HG02798 (cell line): ENCODE results near the gene LTBP4.

Experiments used
- ATAC-seq: cut with Tn5 transposase; IDR thresholded peaks from one replicate; pipeline ENCODE4 v1.9.1; 2021; ENCODE audit warnings: mild to moderate bottlenecking; ENCODE audit not compliant: unreplicated experiment, poor library complexity

The LTBP4 gene

DNA sequence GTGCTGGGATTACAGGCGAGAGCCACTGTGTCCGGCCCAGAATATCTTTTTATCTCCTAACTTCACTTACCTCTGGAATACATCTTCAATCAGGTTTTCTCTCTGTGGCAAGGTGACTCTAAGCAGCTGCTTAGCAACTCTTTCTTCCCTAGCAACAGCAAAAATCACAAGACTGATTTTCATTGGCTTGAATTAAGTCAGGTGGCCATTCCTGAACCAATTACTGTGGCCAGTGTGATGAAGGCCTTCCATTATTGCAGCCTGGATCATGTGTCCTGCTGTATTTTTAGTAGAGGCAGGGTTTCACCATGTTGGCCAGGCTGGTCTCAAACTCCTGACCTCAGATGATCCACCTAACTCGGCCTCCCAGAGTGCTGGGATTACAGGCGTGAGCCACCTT, 9.0 kb upstream of the LTBP4 start:
- no peak for ATAC-seq

DNA sequence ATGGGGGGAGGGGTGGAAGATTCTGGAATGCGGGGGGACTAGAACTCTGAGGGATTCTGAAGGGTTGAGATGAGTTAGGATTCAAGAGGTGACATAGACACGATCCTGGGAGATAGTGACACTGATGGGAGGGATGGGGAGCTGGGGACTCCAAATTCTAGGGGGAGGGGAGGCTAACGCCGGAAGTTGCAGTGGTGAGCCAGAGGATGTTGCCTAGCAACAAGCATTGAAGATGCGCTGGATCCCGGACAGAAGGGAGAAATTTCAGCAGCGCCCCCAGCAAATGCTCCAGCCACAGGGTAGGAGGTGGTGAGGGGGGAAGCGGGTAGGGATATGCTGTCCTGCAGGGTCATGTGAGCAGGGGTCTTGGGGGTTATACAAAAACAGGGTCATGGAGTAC, 6.9 kb upstream of the LTBP4 start:
- no peak for ATAC-seq

DNA sequence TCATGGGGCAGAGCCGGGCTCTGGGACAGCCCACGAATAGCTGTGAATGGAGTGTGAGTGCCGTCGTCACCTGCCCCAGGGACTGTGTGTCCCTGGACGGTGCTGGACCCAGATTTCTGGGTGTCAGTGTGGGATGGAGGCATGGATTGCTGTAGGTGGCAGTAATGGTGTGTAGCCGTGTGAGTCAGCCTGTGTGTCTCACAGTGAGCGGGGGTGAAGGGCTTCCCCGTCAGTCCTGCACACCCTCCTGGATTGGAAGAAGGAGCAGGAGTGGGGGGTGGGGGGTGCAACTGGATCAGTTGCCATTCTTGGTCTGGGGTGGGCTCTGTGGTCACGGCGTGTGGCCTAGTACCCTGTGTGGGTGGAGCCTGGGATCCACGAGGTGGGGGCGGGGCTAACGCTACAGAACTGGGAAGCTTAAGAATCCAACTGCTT, 6.5 kb upstream of the LTBP4 start:
- no peak for ATAC-seq

DNA sequence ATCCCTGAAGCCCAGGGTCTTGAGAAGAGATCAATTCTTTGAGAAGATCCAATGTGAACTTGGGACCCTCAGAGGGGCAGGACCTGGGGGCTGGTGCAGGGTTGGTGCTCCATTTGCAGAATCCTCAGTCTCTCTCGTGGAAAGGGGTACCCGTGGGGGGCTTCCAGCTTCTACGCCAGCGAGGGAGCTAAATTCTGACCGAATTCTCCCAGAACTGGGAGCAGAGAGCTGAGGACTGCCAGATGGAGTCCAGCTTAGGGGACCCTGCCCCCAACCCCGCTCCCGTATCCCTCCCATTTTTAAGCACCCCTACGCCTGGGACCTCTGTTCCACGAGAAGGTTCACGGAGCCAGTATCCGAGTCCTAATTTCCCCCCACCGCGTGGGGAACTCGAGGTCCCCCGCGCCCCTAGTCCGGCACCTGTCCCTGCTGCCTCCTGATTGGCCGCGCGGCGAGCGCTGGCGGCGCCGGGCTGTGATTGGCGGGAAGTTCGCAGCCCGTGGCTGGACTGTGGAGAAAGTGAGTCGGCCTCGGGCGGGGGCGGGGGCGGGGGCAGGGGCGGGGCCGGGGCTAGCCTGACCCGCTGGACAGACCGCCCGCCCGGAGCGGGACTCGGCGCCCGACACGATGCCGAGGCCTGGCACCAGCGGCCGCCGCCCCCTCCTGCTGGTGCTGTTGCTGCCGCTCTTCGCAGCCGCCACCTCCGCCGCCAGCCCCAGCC, 4.4 kb upstream of the LTBP4 start:
- ATAC-seq, result no peak

DNA sequence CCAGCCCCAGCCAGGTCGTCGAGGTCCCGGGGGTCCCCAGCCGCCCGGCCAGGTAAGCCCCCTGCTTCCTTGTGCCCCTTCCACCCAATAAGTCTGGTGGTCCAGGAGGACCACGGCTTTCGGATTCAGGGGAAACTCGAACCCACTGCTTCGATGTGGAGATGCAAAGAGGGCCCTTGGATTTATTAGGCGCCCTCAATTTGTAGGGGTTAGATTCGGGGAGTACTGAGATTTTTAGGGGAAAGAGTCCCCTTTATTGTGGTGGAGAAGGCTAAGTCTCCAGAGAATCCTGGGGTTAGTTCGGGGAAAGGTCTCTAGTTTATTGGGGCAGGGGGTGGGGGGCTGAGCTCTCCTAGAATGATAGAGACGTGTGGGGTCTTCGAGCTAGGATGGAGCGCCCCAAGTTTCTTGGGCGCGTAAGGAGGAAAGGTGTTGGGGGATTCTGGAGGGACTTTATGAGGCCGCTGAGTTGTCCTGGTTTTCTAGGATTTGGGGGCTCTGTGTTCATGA, 3.8 kb upstream of the LTBP4 start:
- ATAC-seq, result no peak

DNA sequence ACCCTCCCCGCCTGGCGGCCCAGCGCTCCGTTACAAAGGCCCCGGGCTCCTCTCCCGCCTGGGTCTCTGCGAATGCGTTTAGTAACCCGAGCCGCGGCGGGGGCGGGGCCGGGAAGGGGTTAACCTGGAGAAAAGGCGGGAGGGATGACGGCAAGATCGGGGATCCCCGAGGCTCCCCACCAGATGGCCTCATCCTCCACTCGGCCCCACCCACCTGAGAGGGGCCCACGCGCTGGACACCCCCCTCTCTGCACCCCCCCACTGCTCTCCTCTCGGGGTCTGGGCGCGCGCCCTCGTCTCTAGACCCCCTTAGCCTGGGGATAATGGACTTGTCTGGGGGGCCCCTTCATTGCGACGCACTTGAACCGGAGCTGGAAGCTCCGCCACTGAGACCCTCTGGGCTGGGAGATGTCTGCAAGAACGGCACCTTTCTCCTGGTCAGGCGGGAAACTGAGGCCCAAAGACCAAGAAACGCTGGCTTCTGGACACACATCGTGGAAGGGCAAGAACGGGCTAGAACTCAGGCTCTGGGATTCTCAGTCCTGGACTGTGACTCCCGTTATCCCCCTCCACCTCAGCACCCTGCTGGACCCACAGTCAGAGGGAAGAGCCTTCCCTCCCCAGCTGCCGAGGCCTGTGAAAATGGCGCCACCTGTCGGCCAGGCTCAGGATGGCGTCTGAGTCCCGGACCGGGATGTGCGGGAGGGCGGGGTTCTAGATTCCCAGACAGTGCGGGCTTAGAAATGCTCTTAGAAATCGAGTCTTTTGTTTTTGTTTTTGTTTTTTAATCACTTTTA, 2.9 kb upstream of the LTBP4 start:
- peak; percentile 54 for ATAC-seq

DNA sequence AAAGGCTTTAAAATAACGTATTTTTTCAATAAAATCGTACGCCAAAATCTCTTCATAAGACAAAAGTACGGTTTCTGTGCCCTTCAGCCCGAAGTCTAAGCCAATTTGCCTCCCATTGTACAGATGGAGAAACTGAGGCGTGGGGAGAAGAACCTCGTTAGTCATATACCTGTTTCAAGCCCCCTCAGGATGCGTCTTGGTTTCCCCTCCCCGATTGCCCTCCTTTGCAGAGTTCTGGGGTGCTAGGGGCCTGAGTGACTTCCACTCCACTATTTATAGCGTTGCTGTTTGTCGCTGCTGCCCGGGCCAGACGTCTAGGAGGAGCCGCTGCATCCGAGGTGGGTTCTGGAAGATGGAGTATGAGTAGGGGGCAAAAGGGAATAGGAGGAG, 2.3 kb upstream of the LTBP4 start:
- no peak for ATAC-seq

DNA sequence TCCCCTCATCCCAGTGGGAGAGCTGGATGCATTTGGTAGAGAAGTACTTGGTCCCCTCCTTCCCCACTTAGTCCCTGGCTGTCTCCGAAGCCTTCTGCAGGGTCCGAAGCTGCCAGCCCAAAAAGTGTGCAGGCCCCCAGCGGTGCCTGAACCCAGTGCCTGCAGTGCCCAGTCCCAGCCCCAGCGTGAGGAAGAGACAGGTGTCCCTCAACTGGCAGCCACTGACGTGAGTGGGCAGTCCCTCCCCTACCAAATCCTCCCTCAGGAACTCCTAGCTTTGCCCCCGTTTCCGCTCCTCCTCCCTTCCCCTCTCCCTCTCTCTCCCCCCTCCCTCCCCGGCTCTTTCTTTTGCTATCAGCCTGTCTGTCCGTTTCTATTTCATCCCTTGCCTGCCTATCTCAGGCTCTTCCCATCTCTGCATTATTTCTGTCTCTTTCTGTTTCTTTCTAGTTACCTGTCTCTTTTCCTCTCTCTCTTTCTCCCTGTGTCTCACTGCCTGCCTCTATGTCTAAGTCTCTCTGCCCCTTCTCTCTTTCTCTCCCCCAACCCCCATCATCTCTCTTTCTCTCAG, 1.8 kb upstream of the LTBP4 start:
- no peak for ATAC-seq

DNA sequence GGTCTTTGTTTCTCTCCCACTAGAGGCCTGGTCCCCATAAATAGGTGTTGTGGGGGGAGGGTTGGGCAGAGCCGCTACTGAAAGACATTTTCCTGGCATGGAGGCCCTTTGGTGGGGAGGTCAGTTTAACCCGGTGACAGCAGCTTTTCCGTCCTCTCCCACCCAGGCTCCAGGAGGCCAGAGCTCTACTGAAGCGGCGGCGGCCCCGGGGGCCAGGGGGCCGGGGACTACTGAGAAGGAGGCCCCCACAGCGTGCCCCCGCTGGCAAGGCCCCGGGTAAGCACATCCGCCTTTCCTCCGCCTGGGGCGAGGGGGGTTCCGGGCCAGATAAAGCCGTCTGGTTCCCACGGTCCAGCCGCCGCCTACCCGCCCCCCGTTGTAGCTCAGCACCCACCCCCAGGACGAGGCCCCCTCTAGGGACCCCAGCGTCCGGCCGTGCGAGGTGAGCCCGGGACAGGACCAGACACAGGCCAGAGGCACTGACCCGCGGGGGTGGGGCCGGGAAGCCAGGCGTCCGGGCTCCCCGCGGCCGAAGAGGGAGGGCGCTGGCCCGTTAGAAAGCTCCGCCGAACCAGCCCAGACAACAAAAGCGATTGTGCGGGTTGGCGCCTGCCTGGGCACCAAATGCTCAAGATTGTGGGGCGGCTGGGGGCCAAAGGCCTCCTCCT, 1.1 kb upstream of the LTBP4 start:
- no peak for ATAC-seq

DNA sequence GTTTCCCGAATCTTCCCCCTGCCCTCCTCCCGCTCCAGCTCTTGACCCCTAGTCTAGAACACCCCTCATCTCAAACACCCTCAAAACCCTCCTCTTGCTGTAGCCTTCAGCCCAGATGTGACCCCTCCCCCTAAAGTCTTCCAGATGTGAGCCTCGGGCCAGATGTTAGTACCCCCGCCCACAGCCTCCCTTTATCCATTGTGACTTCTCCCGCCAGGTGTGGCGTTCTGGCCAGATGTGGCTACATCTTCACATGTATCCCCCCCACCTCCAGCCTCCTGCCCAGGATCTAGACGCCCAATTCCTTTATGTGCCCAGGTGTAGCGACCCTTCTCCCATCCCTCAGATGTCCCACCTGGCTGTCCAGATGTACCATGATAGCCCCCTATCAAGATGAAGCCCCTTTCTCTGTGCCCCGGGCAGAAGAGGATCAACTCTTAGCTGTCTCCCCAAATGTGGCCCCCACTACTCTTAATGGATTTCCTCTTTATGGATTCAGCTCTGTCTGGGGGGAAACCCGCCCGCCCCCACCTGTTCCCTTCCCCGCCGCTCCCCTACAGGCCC, 517 bp upstream of the LTBP4 start:
- ATAC-seq, result no peak

DNA sequence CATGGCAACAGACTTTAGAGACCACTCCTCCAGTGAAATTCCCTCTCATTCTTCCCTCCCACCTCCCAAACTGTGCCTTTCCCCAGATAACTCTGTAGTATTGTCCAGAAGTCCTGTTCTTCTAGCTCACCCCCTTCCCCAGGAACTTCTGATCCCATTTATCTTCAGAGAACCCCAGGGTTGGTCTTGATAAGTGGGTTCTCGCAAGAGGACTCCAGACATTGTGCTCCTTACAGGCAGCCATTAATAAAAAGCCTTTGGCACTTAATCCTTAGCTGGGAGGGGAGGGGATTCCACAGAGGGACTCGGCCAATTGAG, 1.9 kb downstream of the LTBP4 start:
- no peak for ATAC-seq

DNA sequence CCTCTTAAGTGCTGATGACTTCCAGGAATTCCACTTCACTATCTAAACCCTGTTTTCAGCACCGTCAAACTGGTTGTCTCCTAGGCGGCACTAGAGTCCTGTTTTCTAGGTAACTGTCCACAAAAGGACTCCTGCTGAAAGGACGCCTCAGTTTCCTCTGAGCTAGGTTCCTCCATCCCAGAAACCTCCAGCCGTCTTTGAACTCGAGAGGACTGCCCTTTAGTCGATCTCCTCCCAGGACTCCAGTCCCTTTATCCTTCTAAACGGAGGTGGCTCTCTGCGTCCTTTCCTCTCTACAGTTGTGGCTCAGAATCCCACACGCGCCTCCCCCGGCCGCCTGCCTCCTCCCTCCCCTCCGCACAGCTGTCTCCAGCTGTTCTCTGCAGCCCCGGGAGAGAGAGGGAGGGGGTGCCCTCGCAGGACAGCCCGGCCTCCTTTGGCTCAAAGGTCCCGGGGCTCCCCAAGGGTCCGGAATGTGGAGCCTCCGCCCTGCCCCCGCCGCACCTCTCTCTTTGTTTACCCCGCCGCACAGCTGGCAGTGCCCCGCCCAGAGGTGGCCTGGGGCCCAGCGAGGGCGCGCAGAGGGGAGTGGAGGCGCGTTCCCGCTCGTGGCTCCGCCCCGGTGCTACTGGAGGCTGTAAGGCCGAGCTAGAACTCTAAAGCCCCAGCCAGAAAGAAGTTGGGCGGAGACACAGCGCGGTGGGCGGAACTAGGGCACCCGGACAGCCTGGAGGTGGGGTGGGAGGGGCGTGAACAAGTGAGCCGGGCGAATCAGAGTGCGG, 2.4 kb downstream of the LTBP4 start:
- peak; percentile 85 for ATAC-seq

DNA sequence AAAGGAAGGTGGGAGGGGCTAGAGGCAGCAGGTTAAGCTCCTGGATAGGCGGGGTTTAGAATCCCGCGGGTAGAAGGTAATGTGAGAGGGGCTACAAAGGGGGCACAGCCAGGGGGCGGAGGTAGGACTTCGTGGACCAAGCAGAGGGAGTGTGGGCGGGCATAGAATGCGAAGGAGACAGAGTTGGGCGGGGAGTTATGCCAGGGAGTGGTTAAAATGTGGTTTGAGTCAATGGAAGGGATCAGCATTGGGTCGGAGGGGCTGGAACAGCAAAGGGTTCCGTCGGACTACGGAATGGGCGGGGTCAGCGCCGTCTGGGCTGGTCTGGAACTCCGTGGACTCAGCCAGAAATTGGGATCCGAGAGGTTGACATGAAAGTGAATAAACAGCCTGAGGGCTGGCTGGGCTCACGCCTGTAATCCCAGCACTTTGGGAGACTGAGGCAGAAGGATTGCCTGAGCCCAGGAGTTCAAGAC, 3.0 kb downstream of the LTBP4 start:
- ATAC-seq, result no peak

DNA sequence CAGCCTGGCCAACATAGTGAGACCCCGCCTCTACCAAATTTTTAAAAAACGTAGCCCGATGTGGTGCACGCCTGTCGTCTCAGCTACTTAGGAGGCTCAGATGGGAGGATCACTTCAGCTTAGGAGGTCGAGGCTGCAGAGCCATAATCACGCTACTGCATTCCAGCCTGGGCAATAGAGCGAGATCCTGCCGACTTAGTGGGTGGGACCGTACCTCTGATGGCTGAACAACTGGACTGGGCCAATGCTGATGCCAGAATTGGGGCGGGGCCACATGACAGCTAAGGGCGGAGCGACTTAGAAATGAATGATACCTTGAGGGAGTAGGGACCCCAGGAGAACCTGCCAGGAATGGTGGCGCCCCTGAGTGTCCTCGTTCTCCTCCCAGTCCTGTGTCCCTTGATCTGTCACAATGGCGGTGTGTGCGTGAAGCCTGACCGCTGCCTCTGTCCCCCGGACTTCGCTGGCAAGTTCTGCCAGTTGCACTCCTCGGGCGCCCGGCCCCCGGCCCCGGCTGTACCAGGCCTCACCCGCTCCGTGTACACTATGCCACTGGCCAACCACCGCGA, 3.6 kb downstream of the LTBP4 start:
- ATAC-seq, result no peak

DNA sequence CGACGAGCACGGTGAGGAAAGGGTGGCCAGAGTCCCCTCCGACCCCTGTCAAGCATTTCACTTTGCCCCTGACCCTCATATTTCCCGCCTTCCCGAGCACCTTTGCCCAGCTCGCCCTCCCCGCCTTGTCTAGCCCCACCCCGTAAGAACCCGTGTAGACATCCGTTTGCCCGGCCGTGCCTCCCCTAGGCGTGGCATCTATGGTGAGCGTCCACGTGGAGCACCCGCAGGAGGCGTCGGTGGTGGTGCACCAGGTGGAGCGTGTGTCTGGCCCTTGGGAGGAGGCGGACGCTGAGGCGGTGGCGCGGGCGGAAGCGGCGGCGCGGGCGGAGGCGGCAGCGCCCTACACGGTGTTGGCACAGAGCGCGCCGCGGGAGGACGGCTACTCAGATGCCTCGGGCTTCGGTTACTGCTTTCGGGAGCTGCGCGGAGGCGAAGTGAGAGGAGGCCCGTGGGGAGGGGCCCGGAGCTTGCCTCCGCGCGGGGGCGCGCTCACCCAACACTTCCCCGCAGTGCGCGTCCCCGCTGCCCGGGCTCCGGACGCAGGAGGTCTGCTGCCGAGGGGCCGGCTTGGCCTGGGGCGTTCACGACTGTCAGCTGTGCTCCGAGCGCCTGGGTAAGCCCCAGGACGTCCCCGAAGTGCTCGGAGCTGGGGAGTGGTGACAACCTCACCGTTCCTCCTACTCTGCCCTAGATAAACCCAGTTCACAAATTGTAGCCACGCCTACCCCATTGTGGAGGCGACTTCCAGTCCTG, 4.2 kb downstream of the LTBP4 start:
- peak; percentile 26 for ATAC-seq

DNA sequence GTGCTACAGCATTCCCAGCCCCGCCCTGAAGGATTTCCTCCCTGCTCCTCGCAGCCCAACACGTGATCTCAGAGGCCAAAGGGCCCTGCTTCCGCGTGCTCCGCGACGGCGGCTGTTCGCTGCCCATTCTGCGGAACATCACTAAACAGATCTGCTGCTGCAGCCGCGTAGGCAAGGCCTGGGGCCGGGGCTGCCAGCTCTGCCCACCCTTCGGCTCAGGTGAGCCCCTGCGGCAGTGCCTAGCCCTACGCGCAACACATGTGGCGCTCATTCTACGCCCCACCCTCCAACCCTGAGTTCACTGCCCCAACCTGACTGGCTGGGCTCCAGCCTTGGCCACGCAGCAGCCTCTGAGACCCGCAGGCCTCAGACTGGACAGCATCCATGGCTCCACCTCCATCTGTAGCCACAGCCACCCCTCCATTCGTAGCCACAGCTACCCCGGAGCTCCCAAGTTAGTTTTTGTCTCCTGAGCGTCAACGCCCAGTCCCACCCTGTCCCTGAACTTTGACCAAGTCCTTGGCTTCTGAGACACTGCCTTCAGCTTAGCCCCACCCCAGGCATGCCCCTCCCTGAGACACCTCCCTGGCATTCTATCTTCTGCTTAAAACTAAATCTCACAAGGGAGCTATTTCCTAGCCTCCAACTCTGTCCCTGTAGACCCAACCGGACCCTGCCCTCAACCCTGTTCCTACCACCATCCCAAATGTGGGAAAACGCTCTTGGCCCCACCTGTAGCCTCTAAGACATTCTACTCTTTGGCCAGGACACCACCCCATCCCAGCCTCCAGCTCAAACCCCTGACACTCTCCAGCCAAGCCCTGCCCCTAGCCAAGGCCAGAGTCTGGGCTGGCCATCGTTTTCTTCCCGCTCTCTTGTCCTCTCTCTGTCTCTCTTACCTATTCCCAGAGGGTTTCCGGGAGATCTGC, 6.4 kb downstream of the LTBP4 start:
- no peak for ATAC-seq

DNA sequence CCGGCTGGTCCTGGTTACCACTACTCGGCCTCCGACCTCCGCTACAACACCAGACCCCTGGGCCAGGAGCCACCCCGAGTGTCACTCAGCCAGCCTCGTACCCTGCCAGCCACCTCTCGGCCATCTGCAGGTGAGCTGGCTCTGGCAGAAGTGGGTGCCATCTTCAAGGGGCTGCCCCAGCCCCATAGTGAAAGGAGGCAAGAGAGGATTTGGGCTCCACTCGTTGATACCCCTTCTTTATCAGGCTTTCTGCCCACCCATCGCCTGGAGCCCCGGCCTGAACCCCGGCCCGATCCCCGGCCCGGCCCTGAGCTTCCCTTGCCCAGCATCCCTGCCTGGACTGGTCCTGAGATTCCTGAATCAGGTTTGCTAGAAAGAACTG, 7.1 kb downstream of the LTBP4 start:
- ATAC-seq, result no peak

DNA sequence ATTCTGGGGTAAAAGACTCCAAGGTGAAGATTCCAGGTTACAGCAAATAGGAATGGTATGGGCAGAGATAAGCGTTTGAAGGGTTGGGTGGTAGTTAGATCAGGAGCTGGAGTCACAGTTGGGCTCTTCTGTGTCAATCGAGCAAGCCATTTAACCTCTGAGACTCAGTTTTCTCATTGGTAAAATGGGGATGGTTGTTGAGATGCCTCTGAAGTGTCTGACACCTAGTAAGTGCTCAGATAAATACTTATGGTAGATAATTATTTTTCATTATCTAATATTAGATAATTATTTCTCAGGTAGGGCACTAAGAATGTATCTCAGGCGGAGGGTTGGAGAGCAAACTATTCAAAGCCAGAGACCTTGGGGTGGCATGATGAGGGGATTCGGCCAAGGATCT, 7.8 kb downstream of the LTBP4 start:
- ATAC-seq, result no peak
